ENCODE measurements around the gene TRIM41.

The TRIM41 gene

DNA sequence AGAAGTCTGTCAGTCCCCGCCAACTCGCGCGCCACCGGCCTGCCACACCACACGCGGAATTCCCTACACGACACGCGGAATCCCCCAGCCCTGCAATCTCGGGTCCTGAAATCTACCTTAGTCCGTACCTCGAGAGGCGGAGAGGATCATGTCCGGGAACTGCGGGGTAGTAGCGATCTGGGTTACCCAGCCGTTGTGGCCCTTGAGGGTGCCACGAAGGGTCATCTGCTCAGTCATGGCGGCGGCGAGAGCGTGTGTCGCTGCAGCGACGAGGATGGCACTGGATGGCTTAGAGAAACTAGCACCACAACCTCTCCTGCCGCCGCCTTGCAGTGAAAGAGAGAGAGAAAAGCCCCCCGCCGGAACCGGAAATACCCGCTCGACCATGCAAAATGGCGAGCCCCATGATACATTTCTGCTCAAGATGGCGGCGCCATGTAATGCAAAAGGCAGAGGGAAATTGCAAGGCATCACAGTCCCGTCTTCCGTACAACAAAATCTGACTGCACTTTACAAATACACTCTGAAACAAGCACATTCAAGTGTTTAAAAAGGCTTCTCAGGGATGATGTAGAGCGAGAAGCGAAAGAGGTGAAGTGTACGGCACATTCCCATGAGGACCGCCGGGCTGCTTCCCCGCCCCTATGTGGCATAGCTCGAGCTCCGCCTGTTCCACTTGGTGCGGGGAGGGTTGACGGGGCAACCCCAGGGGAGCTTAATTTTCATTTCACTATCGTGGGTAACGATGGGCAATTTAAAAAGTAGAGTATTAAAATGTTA lies 20.7 kb downstream of the TRIM41 start, which contains the start of gene RACK1 (continued):
- TF ChIP-seq, protein P1, sequence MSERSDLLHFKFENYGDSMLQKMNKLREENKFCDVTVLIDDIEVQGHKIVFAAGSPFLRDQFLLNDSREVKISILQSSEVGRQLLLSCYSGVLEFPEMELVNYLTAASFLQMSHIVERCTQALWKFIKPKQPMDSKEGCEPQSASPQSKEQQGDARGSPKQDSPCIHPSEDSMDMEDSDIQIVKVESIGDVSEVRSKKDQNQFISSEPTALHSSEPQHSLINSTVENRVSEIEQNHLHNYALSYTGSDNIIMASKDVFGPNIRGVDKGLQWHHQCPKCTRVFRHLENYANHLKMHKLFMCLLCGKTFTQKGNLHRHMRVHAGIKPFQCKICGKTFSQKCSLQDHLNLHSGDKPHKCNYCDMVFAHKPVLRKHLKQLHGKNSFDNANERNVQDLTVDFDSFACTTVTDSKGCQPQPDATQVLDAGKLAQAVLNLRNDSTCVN (tag by site-specific recombination; optimal IDR thresholded peaks at IDR 0.05), result peak; percentile 48
- TF ChIP-seq ZNF341 (tag by site-specific recombination; IDR thresholded peaks at IDR 0.05; ENCODE audit: low read depth) (peak; percentile 27), ZNF660 (tag by site-specific recombination; IDR thresholded peaks at IDR 0.05) (peak; percentile 83), RBAK (tag by site-specific recombination; IDR thresholded peaks at IDR 0.05) (no peak), ZNF16 (tag by site-specific recombination; IDR thresholded peaks at IDR 0.05; ENCODE audit: low read depth) (no peak), ZNF830 (tag by site-specific recombination; IDR thresholded peaks at IDR 0.05; ENCODE audit: low read depth) (no peak), ZNF610 (tag by site-specific recombination; IDR thresholded peaks at IDR 0.05; ENCODE audit: borderline replicate concordance) (peak; percentile 57), ZNF335 (tag by site-specific recombination; conservative IDR thresholded peaks at IDR 0.05) (peak; percentile 96), KLF9 (tag by site-specific recombination; IDR thresholded peaks at IDR 0.05; ENCODE audit: low read depth) (no peak; the same call in 1 of the 2 replicates), SCRT2 (tag by site-specific recombination; IDR thresholded peaks at IDR 0.05) (0 out of 2 replicates have a peak, but pooled peaks have one; percentile 6), ZNF24 (tag by site-specific recombination; IDR thresholded peaks at IDR 0.05) (peak; percentile 39; the same call in 1 of the 2 replicates), ZNF184 (tag by site-specific recombination; IDR thresholded peaks at IDR 0.05) (0 out of 2 replicates have a peak, but pooled peaks have one; percentile 37), KLF8 (tag by site-specific recombination; IDR thresholded peaks at IDR 0.05) (peak; percentile 35; the same call in 1 of the 2 replicates), ZNF837 (tag by site-specific recombination; IDR thresholded peaks at IDR 0.05) (0 out of 2 replicates have a peak, but pooled peaks have one; percentile 27), YY2 (tag by site-specific recombination; IDR thresholded peaks at IDR 0.05) (peak; percentile 99), ZNF394 (tag by site-specific recombination; IDR thresholded peaks at IDR 0.05; ENCODE audit: borderline replicate concordance) (peak; percentile 55; the same call in 1 of the 2 replicates), ZSCAN30 (tag by site-specific recombination; IDR thresholded peaks at IDR 0.05) (peak; percentile 88), ZSCAN23 (tag by site-specific recombination; IDR thresholded peaks at IDR 0.05) (0 out of 2 replicates have a peak, but pooled peaks have one; percentile 16), GLIS1 (tag by site-specific recombination; IDR thresholded peaks at IDR 0.05) (peak; percentile 49; the same call in 1 of the 2 replicates), ZNF548 (tag by site-specific recombination; IDR thresholded peaks at IDR 0.05) (0 out of 2 replicates have a peak, but pooled peaks have one; percentile 48), ZNF600 (tag by site-specific recombination; IDR thresholded peaks at IDR 0.05) (no peak; the same call in 1 of the 2 replicates)
- TF ChIP-seq, protein P2, sequence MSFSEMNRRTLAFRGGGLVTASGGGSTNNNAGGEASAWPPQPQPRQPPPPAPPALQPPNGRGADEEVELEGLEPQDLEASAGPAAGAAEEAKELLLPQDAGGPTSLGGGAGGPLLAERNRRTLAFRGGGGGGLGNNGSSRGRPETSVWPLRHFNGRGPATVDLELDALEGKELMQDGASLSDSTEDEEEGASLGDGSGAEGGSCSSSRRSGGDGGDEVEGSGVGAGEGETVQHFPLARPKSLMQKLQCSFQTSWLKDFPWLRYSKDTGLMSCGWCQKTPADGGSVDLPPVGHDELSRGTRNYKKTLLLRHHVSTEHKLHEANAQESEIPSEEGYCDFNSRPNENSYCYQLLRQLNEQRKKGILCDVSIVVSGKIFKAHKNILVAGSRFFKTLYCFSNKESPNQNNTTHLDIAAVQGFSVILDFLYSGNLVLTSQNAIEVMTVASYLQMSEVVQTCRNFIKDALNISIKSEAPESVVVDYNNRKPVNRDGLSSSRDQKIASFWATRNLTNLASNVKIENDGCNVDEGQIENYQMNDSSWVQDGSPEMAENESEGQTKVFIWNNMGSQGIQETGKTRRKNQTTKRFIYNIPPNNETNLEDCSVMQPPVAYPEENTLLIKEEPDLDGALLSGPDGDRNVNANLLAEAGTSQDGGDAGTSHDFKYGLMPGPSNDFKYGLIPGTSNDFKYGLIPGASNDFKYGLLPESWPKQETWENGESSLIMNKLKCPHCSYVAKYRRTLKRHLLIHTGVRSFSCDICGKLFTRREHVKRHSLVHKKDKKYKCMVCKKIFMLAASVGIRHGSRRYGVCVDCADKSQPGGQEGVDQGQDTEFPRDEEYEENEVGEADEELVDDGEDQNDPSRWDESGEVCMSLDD (tag by site-specific recombination; IDR thresholded peaks at IDR 0.05), result peak; percentile 25; the same call in 1 of the 2 replicates
- TF ChIP-seq, protein P3, sequence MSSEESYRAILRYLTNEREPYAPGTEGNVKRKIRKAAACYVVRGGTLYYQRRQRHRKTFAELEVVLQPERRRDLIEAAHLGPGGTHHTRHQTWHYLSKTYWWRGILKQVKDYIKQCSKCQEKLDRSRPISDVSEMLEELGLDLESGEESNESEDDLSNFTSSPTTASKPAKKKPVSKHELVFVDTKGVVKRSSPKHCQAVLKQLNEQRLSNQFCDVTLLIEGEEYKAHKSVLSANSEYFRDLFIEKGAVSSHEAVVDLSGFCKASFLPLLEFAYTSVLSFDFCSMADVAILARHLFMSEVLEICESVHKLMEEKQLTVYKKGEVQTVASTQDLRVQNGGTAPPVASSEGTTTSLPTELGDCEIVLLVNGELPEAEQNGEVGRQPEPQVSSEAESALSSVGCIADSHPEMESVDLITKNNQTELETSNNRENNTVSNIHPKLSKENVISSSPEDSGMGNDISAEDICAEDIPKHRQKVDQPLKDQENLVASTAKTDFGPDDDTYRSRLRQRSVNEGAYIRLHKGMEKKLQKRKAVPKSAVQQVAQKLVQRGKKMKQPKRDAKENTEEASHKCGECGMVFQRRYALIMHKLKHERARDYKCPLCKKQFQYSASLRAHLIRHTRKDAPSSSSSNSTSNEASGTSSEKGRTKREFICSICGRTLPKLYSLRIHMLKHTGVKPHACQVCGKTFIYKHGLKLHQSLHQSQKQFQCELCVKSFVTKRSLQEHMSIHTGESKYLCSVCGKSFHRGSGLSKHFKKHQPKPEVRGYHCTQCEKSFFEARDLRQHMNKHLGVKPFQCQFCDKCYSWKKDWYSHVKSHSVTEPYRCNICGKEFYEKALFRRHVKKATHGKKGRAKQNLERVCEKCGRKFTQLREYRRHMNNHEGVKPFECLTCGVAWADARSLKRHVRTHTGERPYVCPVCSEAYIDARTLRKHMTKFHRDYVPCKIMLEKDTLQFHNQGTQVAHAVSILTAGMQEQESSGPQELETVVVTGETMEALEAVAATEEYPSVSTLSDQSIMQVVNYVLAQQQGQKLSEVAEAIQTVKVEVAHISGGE (tag by site-specific recombination; conservative IDR thresholded peaks at IDR 0.05; ENCODE audit: low read depth), result peak; percentile 96
- TF ChIP-seq, protein P4, sequence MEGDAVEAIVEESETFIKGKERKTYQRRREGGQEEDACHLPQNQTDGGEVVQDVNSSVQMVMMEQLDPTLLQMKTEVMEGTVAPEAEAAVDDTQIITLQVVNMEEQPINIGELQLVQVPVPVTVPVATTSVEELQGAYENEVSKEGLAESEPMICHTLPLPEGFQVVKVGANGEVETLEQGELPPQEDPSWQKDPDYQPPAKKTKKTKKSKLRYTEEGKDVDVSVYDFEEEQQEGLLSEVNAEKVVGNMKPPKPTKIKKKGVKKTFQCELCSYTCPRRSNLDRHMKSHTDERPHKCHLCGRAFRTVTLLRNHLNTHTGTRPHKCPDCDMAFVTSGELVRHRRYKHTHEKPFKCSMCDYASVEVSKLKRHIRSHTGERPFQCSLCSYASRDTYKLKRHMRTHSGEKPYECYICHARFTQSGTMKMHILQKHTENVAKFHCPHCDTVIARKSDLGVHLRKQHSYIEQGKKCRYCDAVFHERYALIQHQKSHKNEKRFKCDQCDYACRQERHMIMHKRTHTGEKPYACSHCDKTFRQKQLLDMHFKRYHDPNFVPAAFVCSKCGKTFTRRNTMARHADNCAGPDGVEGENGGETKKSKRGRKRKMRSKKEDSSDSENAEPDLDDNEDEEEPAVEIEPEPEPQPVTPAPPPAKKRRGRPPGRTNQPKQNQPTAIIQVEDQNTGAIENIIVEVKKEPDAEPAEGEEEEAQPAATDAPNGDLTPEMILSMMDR (tag by site-specific recombination; IDR thresholded peaks at IDR 0.05), result peak; percentile 35
- TF ChIP-seq, protein P5, sequence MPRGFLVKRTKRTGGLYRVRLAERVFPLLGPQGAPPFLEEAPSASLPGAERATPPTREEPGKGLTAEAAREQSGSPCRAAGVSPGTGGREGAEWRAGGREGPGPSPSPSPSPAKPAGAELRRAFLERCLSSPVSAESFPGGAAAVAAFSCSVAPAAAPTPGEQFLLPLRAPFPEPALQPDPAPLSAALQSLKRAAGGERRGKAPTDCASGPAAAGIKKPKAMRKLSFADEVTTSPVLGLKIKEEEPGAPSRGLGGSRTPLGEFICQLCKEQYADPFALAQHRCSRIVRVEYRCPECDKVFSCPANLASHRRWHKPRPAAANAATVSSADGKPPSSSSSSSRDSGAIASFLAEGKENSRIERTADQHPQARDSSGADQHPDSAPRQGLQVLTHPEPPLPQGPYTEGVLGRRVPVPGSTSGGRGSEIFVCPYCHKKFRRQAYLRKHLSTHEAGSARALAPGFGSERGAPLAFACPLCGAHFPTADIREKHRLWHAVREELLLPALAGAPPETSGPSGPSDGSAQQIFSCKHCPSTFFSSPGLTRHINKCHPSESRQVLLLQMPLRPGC (tag by site-specific recombination; IDR thresholded peaks at IDR 0.05), result no peak
- TF ChIP-seq, protein P6, sequence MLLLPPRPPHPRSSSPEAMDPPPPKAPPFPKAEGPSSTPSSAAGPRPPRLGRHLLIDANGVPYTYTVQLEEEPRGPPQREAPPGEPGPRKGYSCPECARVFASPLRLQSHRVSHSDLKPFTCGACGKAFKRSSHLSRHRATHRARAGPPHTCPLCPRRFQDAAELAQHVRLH (tag by site-specific recombination; IDR thresholded peaks at IDR 0.05), result peak; percentile 92
